Adrenal gland (tissue), 12 donors: ENCODE results near the gene MICU1. TPM values are rescaled to one million over a fixed set of nuclear protein-coding genes. Genes with fewer than 3 reads are reported as not detected.

Experiments used
- DNase-seq, 7 donors: peaks; one replicate each; pipeline ENCODE4 v3.0.0-alpha.2; 2019 to 2020
- H3K27ac ChIP-seq, 5 donors: fragments of 200-600 bp; sonication (generic) in 4 of 5; 1 replicate in 3 of 5; 2 replicates in 2 of 5; pipeline versions ENCODE4 v1.5.1 to v1.8.0; 2016 to 2020; ENCODE audit warnings: mild to moderate bottlenecking in 1 of 5
- H3K27me3 ChIP-seq: fragments of 200-600 bp; 2 replicates; pipeline ENCODE4 v1.8.0; 2021
- H3K36me3 ChIP-seq, 2 donors: fragments of 200-600 bp; replicated peaks in 1 of 2; 1 replicate in 1 of 2; 2 replicates in 1 of 2; pipeline versions ENCODE4 v1.5.1 to v1.8.0; 2018 to 2022
- H3K4me1 ChIP-seq, 2 donors: fragments of 200-600 bp; replicated peaks in 1 of 2; 1 replicate in 1 of 2; 2 replicates in 1 of 2; pipeline versions ENCODE4 v1.5.1 to v1.8.0; 2018 to 2021
- H3K4me3 ChIP-seq, 4 donors: fragments of 200-600 bp; sonication (generic) in 3 of 4; one replicate each; pipeline ENCODE4 v1.5.1; 2016 to 2018
- H3K9me3 ChIP-seq, 3 donors: fragments of 200-600 bp; sonication (generic) in 1 of 3; replicated peaks in 1 of 3; 1 replicate in 2 of 3; 2 replicates in 1 of 3; pipeline versions ENCODE4 v1.5.1 to v1.8.0; 2016 to 2021
- POLR2A ChIP-seq, 2 donors: fragments of 450-650 bp; IDR thresholded peaks; one replicate each; pipeline ENCODE4 v1.6.1; 2017; ENCODE audit warnings: antibody characterized with exemption in 2 of 2, mild to moderate bottlenecking in 2 of 2, moderate library complexity in 1 of 2
- WGBS, 4 donors: extraction: QIAGEN DNeasy Blood & Tissue Kit in 2 of 4; methylation state at CpG; one replicate each; pipeline versions ENCODE4 v1.1.5 to v1.1.7; 2013 to 2017; 5-methylcytosine and 5-hydroxymethylcytosine counted together
- intact Hi-C, 2 donors: fragments of 100-400 bp; cut with DNase I; formaldehyde crosslinking; loops; one replicate each; pipeline versions ENCODE4 v1.14.1 to v1.15.0; 2022 to 2023
- polyA plus RNA-seq, 3 donors: library from polyadenylated mRNA; stranded (reverse); fragments of 200-250 nt in 2 of 3; fragments of 350-450 nt in 1 of 3; fragmentation: Illumina TruSeq in 1 of 3; extraction: RNeasy Lipid Tissue Mini Kit (QIAGEN cat#74804) in 1 of 3; gene quantifications; one replicate each; pipeline ENCODE4 v1.2.3, GENCODE V29; 2013 to 2014
- total RNA-seq, 9 donors: library from RNA; depleted of rRNA in 4 of 9; stranded (reverse); fragments of >200 nt in 4 of 9; fragments of 120-200 nt in 1 of 9; fragmentation: NEBNext Ultra II Directional in 1 of 9; extraction: Animal tissue kit (Norgen Biotek cat#: 25700) in 1 of 9; gene quantifications; one replicate each; pipeline versions ENCODE4 v1.1.0 to v1.2.4, GENCODE V29; 2013 to 2023
- TF ChIP-seq, protein P1 (sequence below), 6 experiments: fragments of 450-650 bp in 4 of 6; fragments of 200-600 bp in 2 of 6; sonication (generic) in 1 of 6; IDR thresholded peaks; 1 replicate in 5 of 6; 2 replicates in 1 of 6; pipeline versions ENCODE4 v1.5.1 to v1.8.0; 2016 to 2021; ENCODE audit warnings: antibody characterized with exemption in 6 of 6, mild to moderate bottlenecking in 2 of 6, moderate library complexity in 1 of 6
- donor health status: healthy with polysubstance abuse.
- donor health status: Bipolar disorder and iron deficiency.
- donor health status: DM: yes; HTN: yes; CAD: no.
- donor health status: DM: no; HTN: no; CAD: no.
- donor health status: DM: no; HTN: no; CAD: no.
- donor health status: DM: yes; HTN: yes; CAD: no.

Gene MICU1
- total and polyA plus RNA-seq, 12 donors = 56.5 to 122 (median 90.2) TPM

DNA sequence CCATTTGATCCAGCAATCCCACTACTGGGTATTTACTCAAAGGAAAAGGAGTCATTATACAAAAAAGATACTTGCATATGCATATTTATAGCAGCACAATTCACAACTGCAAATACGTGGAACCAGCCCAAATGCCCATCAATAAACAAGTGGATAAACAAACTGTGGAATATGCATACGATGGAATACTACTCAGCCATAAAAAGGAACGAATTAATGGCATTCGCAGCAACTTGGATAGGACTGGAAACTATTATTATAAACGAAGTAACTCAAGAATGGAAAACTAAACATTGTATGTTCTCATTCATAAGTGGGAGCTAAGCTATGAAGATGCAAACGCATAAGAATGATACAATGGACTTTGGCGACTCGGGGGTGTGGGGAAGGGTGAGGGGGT, 108.6 kb downstream of the MICU1 start:
- no peak for TF ChIP-seq POLR2A (IDR thresholded peaks at IDR 0.05)
- TF ChIP-seq, protein P1, sequence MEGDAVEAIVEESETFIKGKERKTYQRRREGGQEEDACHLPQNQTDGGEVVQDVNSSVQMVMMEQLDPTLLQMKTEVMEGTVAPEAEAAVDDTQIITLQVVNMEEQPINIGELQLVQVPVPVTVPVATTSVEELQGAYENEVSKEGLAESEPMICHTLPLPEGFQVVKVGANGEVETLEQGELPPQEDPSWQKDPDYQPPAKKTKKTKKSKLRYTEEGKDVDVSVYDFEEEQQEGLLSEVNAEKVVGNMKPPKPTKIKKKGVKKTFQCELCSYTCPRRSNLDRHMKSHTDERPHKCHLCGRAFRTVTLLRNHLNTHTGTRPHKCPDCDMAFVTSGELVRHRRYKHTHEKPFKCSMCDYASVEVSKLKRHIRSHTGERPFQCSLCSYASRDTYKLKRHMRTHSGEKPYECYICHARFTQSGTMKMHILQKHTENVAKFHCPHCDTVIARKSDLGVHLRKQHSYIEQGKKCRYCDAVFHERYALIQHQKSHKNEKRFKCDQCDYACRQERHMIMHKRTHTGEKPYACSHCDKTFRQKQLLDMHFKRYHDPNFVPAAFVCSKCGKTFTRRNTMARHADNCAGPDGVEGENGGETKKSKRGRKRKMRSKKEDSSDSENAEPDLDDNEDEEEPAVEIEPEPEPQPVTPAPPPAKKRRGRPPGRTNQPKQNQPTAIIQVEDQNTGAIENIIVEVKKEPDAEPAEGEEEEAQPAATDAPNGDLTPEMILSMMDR (IDR thresholded peaks at IDR 0.05) = no peak

DNA sequence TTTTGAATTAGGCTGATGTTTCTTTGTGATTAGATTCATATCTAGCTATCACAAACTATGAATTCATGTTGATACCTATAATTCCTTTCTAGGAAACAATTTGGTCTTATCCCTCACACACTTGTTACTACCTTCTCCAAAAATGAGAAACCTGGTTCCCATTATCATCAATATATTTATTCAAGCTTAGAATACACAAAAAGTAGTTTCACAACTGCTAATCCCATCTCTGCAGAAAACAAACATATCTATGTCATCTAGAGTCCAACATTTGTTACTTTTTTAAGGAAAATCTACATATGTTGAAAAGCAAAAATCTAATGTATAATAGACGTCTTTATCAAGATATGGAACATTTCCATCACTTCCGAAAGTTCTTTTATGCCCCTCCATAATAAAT, 110.4 kb downstream of the MICU1 start:
- Histone ChIP-seq H3K27ac (no peak overlapping the region), H3K36me3 (no peaks in the 10 kb centered on the region), H3K9me3 (no peaks in the 10 kb centered on the region), H3K27me3 (no peaks in the 10 kb centered on the region), H3K4me3 (no peak overlapping the region), H3K4me1 (no peaks in the 10 kb centered on the region)
- TF ChIP-seq POLR2A (IDR thresholded peaks at IDR 0.05) = no peak
- TF ChIP-seq, protein P1 (IDR thresholded peaks at IDR 0.05) = no peak
- intact Hi-C loops = no loop called here
- 85 to 96% (median 87%) methylated on average over 2 of the region's 2 CpGs for WGBS, 4 donors
- DNase-seq = no peak

More for the DNA sequence above, 108.6 kb downstream of the MICU1 start:
- H3K27ac ChIP-seq = no peak overlapping the region
- H3K4me1 ChIP-seq = no peaks in the 10 kb centered on the region
- H3K27me3 ChIP-seq = no peaks in the 10 kb centered on the region
- intact Hi-C loops = no loop called here
- DNase-seq = no peak
- H3K36me3 ChIP-seq = no peaks in the 10 kb centered on the region
- H3K9me3 ChIP-seq = no peaks in the 10 kb centered on the region
- WGBS, 4 donors = 95 to 96% (median 96%) methylated on average over 8 of the region's 8 CpGs
- H3K4me3 ChIP-seq = no peak overlapping the region

- intact Hi-C loops = no loop called here
- no peaks in the 10 kb centered on the region for H3K4me1 ChIP-seq
- no peaks in the 10 kb centered on the region for H3K27me3 ChIP-seq
- no peak overlapping the region for H3K27ac ChIP-seq
- H3K9me3 ChIP-seq = no peaks in the 10 kb centered on the region
- DNase-seq = no peak
- no peaks in the 10 kb centered on the region for H3K36me3 ChIP-seq
- H3K4me3 ChIP-seq = no peak overlapping the region
- TF ChIP-seq, protein P1 (IDR thresholded peaks at IDR 0.05) = no peak
- TF ChIP-seq POLR2A (IDR thresholded peaks at IDR 0.05) = no peak
Observed at GRCh38 chr10:72513910-72514309, 112.0 kb downstream of the MICU1 start.

DNA sequence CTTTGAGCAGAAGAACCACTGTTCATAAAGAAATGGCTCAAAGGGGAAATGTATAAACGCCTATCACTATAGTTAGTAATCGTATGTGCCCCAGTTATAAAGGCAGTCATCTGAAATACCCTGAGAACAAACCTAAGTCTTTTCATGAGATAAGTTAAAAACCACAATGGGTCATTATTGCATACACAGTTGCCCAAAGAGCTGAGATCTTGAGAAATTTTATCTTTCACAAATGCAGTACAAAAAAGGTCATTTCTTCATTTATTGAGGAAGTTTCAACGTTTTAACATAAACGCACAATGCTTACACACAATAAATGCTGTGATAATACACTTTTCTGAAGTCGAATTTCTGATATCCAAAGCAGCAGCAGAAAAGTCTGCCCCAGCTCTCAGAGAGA, 114.4 kb downstream of the MICU1 start:
- Histone ChIP-seq H3K4me1 (no peaks in the 10 kb centered on the region), H3K27ac (no peak overlapping the region), H3K27me3 (no peaks in the 10 kb centered on the region), H3K36me3 (no peaks in the 10 kb centered on the region), H3K9me3 (no peaks in the 10 kb centered on the region), H3K4me3 (no peak overlapping the region)
- 71 to 87% (median 81%) methylated on average over 5 of the region's 5 CpGs for WGBS, 4 donors
- intact Hi-C loops = no loop called here
- DNase-seq = no peak
- no peak for TF ChIP-seq POLR2A (IDR thresholded peaks at IDR 0.05)
- TF ChIP-seq, protein P1 (IDR thresholded peaks at IDR 0.05) = no peak
